Activated CD4-positive, alpha-beta T cell treated with anti-CD3 and anti-CD28 coated beads for 36 hours (primary cell): Measurements from ENCODE around the gene EPHB6. TPM values are rescaled to one million over a fixed set of nuclear protein-coding genes. Genes with fewer than 3 reads are reported as not detected.

ENCODE experiments used
- ATAC-seq: fragments of 200-7000 bp; cut with Tn5 transposase; one replicate; pipeline ENCODE4 v1.10.0; 2021; ENCODE audit warnings: mild to moderate bottlenecking, moderate library complexity
- CTCF ChIA-PET: fragments of 350-600 bp; sonication (Branson Sonifier 250); formaldehyde crosslinking; loops from one replicate; lab custom pipeline; 2021; ENCODE audit warnings: antibody characterized with exemption; lab: Charles Lee
- POLR2A ChIA-PET: fragments of 350-600 bp; sonication (Branson Sonifier 250); formaldehyde crosslinking; loops from one replicate; lab custom pipeline; 2021; ENCODE audit warnings: antibody characterized with exemption, inconsistent platforms; lab: Charles Lee
- DNase-seq: peaks from one replicate; pipeline ENCODE4 v3.0.0-alpha.2; 2020
- H3K27ac Mint-ChIP-seq: one replicate; pipeline ENCODE4 v1.8.0; 2021; ENCODE audit warnings: mixed read lengths
- H3K27me3 Mint-ChIP-seq: one replicate; pipeline ENCODE4 v1.8.0; 2021; ENCODE audit warnings: mixed read lengths
- H3K36me3 Mint-ChIP-seq: one replicate; pipeline ENCODE4 v1.8.0; 2021; ENCODE audit warnings: low read depth, mixed read lengths
- H3K4me1 Mint-ChIP-seq: one replicate; pipeline ENCODE4 v1.8.0; 2021; ENCODE audit warnings: mixed read lengths
- H3K4me3 Mint-ChIP-seq: one replicate; pipeline ENCODE4 v1.8.0; 2021; ENCODE audit warnings: mild to moderate bottlenecking, moderate library complexity, mixed read lengths
- H3K9me3 Mint-ChIP-seq: one replicate; pipeline ENCODE4 v1.8.0; 2021; ENCODE audit warnings: low read depth, mixed read lengths
- intact Hi-C, 2 experiments: fragments of 100-400 bp; cut with DNase I in 1 of 2; cut with micrococcal nuclease in 1 of 2; formaldehyde crosslinking; loops; one replicate each; pipeline versions ENCODE4 v1.14.2 to v1.15.1; 2022 to 2024; cut with DNase I, micrococcal nuclease
- total RNA-seq, 2 experiments: library from RNA; stranded (reverse); gene quantifications; one replicate each; pipeline ENCODE4 v1.2.3, GENCODE V29; 2021

Gene EPHB6
- total RNA-seq, 2 experiments from 2014 or later, result 14.7 to 15.1 TPM

- Mint-ChIP-seq H3K27ac (no peak overlapping the region), H3K27me3 (no peaks in the 10 kb centered on the region), H3K4me1 (peaks cover 1% of the 10 kb centered on the region), H3K36me3 (peaks cover 5% of the 10 kb centered on the region), H3K9me3 (no peaks in the 10 kb centered on the region), H3K4me3 (no peak overlapping the region)
- intact Hi-C loops, result no loop called here
- ATAC-seq, result no peak
- no peak for DNase-seq
- POLR2A ChIA-PET, result no interaction called here
- CTCF ChIA-PET, result interaction anchor here (0.7 to 2.6 kb wide), 4 partner anchors 8 to 1249 kb away, joined by 3 to 8 read pairs (median 4); no protein-coding TSS in a partner anchor
These were observed 9.2 kb downstream of the EPHB6 start for GRCh38 chr7:142863891-142864685.

- intact Hi-C loops, result loop anchor here in 1 of 2 experiments (5.0 kb wide), 1 partner anchor 233 kb away; no protein-coding TSS in a partner anchor
- Mint-ChIP-seq H3K4me1 (no peaks in the 10 kb centered on the region), H3K27me3 (no peaks in the 10 kb centered on the region), H3K27ac (no peak overlapping the region), H3K9me3 (no peaks in the 10 kb centered on the region), H3K4me3 (no peak overlapping the region), H3K36me3 (peaks cover 12% of the 10 kb centered on the region)
- POLR2A ChIA-PET, result no interaction called here
- DNase-seq, result no peak
- CTCF ChIA-PET, result interaction anchor here (0.6 to 2.6 kb wide), 7 partner anchors 9 to 573 kb away, joined by 3 to 8 read pairs (median 3); no protein-coding TSS in a partner anchor
- ATAC-seq, result no peak
These were observed 10.3 kb downstream of the EPHB6 start for GRCh38 chr7:142864980-142865747.

- intact Hi-C loops, result loop anchor here in 1 of 2 experiments (5.0 kb wide), 1 partner anchor 233 kb away; no protein-coding TSS in a partner anchor
These were observed 10.9 kb downstream of the EPHB6 start for GRCh38 chr7:142865766-142866165.

GRCh38 chr7:142866361-142867096, 11.7 kb downstream of the EPHB6 start:
- peak; percentile 47 for ATAC-seq
- Mint-ChIP-seq H3K27me3 (no peaks in the 10 kb centered on the region), H3K4me1 (no peaks in the 10 kb centered on the region), H3K9me3 (no peaks in the 10 kb centered on the region), H3K36me3 (peaks cover 12% of the 10 kb centered on the region), H3K4me3 (no peak overlapping the region), H3K27ac (no peak overlapping the region)
- ChIA-PET CTCF (interaction anchor here (0.6 to 2.6 kb wide), 4 partner anchors 11 to 563 kb away, joined by 3 to 8 read pairs (median 3); no protein-coding TSS in a partner anchor), POLR2A (no interaction called here)
- intact Hi-C loops, result loop anchor here in 1 of 2 experiments (5.0 kb wide), 1 partner anchor 234 kb away; no protein-coding TSS in a partner anchor
- DNase-seq, result peak; percentile 41

More at GRCh38 chr7:142865766-142866165, 10.9 kb downstream of the EPHB6 start:
- H3K27me3 Mint-ChIP-seq, result no peaks in the 10 kb centered on the region
- H3K4me1 Mint-ChIP-seq, result no peaks in the 10 kb centered on the region
- POLR2A ChIA-PET, result no interaction called here
- no peak for ATAC-seq
- peaks cover 12% of the 10 kb centered on the region for H3K36me3 Mint-ChIP-seq
- H3K27ac Mint-ChIP-seq, result no peak overlapping the region
- CTCF ChIA-PET, result interaction anchor here (0.7 to 2.6 kb wide), 5 partner anchors 10 to 572 kb away, joined by 3 to 8 read pairs (median 3); no protein-coding TSS in a partner anchor
- no peaks in the 10 kb centered on the region for H3K9me3 Mint-ChIP-seq
- H3K4me3 Mint-ChIP-seq, result no peak overlapping the region
- no peak for DNase-seq

DNA sequence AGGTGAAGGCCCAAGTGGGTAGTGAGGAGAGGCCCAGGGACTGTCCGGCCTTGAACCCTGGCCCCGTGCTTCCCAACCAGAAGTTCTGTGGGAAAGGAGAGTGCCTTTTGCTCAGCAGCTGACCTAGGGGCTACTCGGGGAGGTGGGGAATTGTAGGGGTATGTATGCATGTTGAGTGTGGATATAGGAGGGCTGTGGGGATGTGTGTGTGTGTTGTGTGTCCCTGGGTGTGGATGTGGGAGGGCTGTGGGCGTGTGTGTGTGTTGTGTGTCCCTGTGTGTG, 12.2 kb downstream of the EPHB6 start:
- H3K4me3 Mint-ChIP-seq, result no peak overlapping the region
- no peaks in the 10 kb centered on the region for H3K4me1 Mint-ChIP-seq
- ChIA-PET CTCF (interaction anchor here (0.6 to 1.5 kb wide), 2 partner anchors 235 to 365 kb away, joined by 3 read pairs; no protein-coding TSS in a partner anchor), POLR2A (no interaction called here)
- H3K9me3 Mint-ChIP-seq, result no peaks in the 10 kb centered on the region
- H3K27ac Mint-ChIP-seq, result no peak overlapping the region
- intact Hi-C loops, result loop anchor here in 1 of 2 experiments (5.0 kb wide), 1 partner anchor 235 kb away; no protein-coding TSS in a partner anchor
- no peaks in the 10 kb centered on the region for H3K27me3 Mint-ChIP-seq
- H3K36me3 Mint-ChIP-seq, result peaks cover 12% of the 10 kb centered on the region
- ATAC-seq (no peak), DNase-seq (no peak)

- H3K27ac Mint-ChIP-seq, result no peak overlapping the region
- no peaks in the 10 kb centered on the region for H3K4me1 Mint-ChIP-seq
- H3K4me3 Mint-ChIP-seq, result no peak overlapping the region
- no peaks in the 10 kb centered on the region for H3K9me3 Mint-ChIP-seq
- no peaks in the 10 kb centered on the region for H3K27me3 Mint-ChIP-seq
- no peak for ATAC-seq
- DNase-seq, result no peak
- ChIA-PET POLR2A (no interaction called here), CTCF (interaction anchor here (1.5 kb wide), 1 partner anchor 235 kb away, joined by 3 read pairs; no protein-coding TSS in a partner anchor)
- intact Hi-C loops, result loop anchor here in 1 of 2 experiments (5.0 kb wide), 1 partner anchor 235 kb away; no protein-coding TSS in a partner anchor
- peaks cover 12% of the 10 kb centered on the region for H3K36me3 Mint-ChIP-seq
These were observed 12.7 kb downstream of the EPHB6 start for GRCh38 chr7:142867398-142868187.

GRCh38 chr7:142868188-142868985, 13.5 kb downstream of the EPHB6 start:
- DNase-seq (no peak), ATAC-seq (no peak)
- CTCF ChIA-PET, result interaction anchor here (0.5 to 1.8 kb wide), 3 partner anchors 11 to 371 kb away, joined by 3 to 5 read pairs (median 5); no protein-coding TSS in a partner anchor
- Mint-ChIP-seq H3K36me3 (peaks cover 12% of the 10 kb centered on the region), H3K27ac (no peak overlapping the region), H3K4me1 (no peaks in the 10 kb centered on the region), H3K27me3 (no peaks in the 10 kb centered on the region), H3K4me3 (no peak overlapping the region), H3K9me3 (no peaks in the 10 kb centered on the region)
- POLR2A ChIA-PET, result no interaction called here
- intact Hi-C loops, result loop anchor here in 1 of 2 experiments (5.0 kb wide), 1 partner anchor 236 kb away; no protein-coding TSS in a partner anchor

DNA sequence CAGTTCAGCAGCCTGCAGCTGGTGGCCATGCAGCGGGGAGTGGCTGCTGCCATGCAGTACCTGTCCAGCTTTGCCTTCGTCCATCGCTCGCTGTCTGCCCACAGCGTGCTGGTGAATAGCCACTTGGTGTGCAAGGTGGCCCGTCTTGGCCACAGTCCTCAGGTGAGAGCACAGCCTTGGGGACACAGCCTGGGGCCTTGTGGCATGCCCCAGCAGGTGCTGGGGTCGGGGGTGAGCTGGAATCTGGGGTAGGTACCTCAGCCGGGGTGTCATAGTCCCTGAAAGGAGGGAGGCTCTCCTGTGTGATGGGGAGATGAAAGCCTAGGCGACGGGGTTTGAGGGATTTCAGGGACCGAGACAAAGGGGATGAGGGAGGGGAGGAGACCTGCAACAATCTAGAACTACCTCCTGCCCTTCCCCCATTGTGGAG, 14.1 kb downstream of the EPHB6 start:
- DNase-seq (no peak), ATAC-seq (no peak)
- ChIA-PET CTCF (interaction anchor here (0.6 to 1.8 kb wide), 4 partner anchors 10 to 478 kb away, joined by 3 to 5 read pairs (median 4); no protein-coding TSS in a partner anchor), POLR2A (interaction anchor here (0.7 kb wide), 1 partner anchor 68 kb away, joined by 3 read pairs; no protein-coding TSS in a partner anchor)
- Mint-ChIP-seq H3K27me3 (no peaks in the 10 kb centered on the region), H3K4me3 (no peak overlapping the region), H3K9me3 (no peaks in the 10 kb centered on the region), H3K4me1 (no peaks in the 10 kb centered on the region), H3K27ac (no peak overlapping the region), H3K36me3 (peaks cover 11% of the 10 kb centered on the region)
- intact Hi-C loops, result loop anchor here in 1 of 2 experiments (5.0 kb wide), 1 partner anchor 237 kb away; no protein-coding TSS in a partner anchor

- no peaks in the 10 kb centered on the region for H3K4me1 Mint-ChIP-seq
- H3K9me3 Mint-ChIP-seq, result no peaks in the 10 kb centered on the region
- ATAC-seq, result no peak
- no peak for DNase-seq
- ChIA-PET CTCF (interaction anchor here (0.6 to 1.8 kb wide), 4 partner anchors 10 to 478 kb away, joined by 3 to 5 read pairs (median 4); no protein-coding TSS in a partner anchor), POLR2A (interaction anchor here (0.7 kb wide), 1 partner anchor 68 kb away, joined by 3 read pairs; no protein-coding TSS in a partner anchor)
- H3K4me3 Mint-ChIP-seq, result no peak overlapping the region
- H3K27me3 Mint-ChIP-seq, result no peaks in the 10 kb centered on the region
- H3K27ac Mint-ChIP-seq, result no peak overlapping the region
- intact Hi-C loops, result loop anchor here in 1 of 2 experiments (5.0 kb wide), 1 partner anchor 237 kb away; no protein-coding TSS in a partner anchor
- peaks cover 7% of the 10 kb centered on the region for H3K36me3 Mint-ChIP-seq
These were observed 14.6 kb downstream of the EPHB6 start for GRCh38 chr7:142869434-142869833.
